NCI-H187 (cell line): ENCODE data around the gene RIPK3.
"Not testable (repeated sequence)": the region's sequence is repeated elsewhere in the genome, so short reads cannot be mapped to it uniquely, and the experiment has no call there.

Experiments used
- DNase-seq, 2 experiments: peaks; one replicate each; lab custom pipeline; 2025; lab: John Stamatoyannopoulos, UW

Gene RIPK3

GRCh38 chr14:24347134-24347533, 7.3 kb upstream of the RIPK3 start:
- no peak for DNase-seq

GRCh38 chr14:24343795-24344660, 4.2 kb upstream of the RIPK3 start:
- no peak for DNase-seq

GRCh38 chr14:24342889-24343288, 3.1 kb upstream of the RIPK3 start:
- DNase-seq = no peak

GRCh38 chr14:24340606-24341005, 815 bp upstream of the RIPK3 start:
- DNase-seq = no peak

- no peak for DNase-seq
Observed at GRCh38 chr14:24338843-24339242, 948 bp downstream of the RIPK3 start.

- DNase-seq = no peak
Observed at GRCh38 chr14:24337824-24338175, 2.0 kb downstream of the RIPK3 start.

GRCh38 chr14:24337144-24337823, 2.5 kb downstream of the RIPK3 start:
- no peak for DNase-seq

- DNase-seq = no peak
Observed at GRCh38 chr14:24335461-24336171, 4.2 kb downstream of the RIPK3 start.

- no peak for DNase-seq
Observed at GRCh38 chr14:24334431-24335291, 5.1 kb downstream of the RIPK3 start, which contains the start of gene ADCY4. Gene ADCY4, minus strand, starts transcription at chr14:24335071. Its CDS starts 419 bp downstream, at chr14:24334652.

GRCh38 chr14:24332268-24332993, 7.4 kb downstream of the RIPK3 start:
- DNase-seq = peak; percentile 26 to 41

- DNase-seq = no peak
Observed at GRCh38 chr14:24331731-24332267, 8.0 kb downstream of the RIPK3 start.

- DNase-seq = no peak
Observed at GRCh38 chr14:24330973-24331674, 8.7 kb downstream of the RIPK3 start.

GRCh38 chr14:24329736-24330135, 10.1 kb downstream of the RIPK3 start:
- DNase-seq = no peak

- no peak for DNase-seq
Observed at GRCh38 chr14:24329073-24329663, 10.6 kb downstream of the RIPK3 start.

GRCh38 chr14:24327914-24328313, 11.9 kb downstream of the RIPK3 start:
- DNase-seq = not testable (repeated sequence)

GRCh38 chr14:24327303-24327702, 12.5 kb downstream of the RIPK3 start:
- DNase-seq = no peak

- DNase-seq = no peak
Observed at GRCh38 chr14:24325963-24326362, 13.8 kb downstream of the RIPK3 start.

- no peak for DNase-seq
Observed at GRCh38 chr14:24325041-24325530, 14.7 kb downstream of the RIPK3 start.

- DNase-seq = no peak
Observed at GRCh38 chr14:24324024-24324423, 15.8 kb downstream of the RIPK3 start.

GRCh38 chr14:24323341-24323740, 16.4 kb downstream of the RIPK3 start:
- DNase-seq = no peak
